Measurements from ENCODE around the gene CCDC81. TPM values are rescaled to one million over a fixed set of nuclear protein-coding genes. Genes with fewer than 3 reads are reported as not detected.
"Not testable (repeated sequence)": the region's sequence is repeated elsewhere in the genome, so short reads cannot be mapped to it uniquely, and the experiment has no call there.

Gene CCDC81
- polyA plus RNA-seq, 5 donors, result 1.6 to 5.3 (median 4.9) TPM

DNA sequence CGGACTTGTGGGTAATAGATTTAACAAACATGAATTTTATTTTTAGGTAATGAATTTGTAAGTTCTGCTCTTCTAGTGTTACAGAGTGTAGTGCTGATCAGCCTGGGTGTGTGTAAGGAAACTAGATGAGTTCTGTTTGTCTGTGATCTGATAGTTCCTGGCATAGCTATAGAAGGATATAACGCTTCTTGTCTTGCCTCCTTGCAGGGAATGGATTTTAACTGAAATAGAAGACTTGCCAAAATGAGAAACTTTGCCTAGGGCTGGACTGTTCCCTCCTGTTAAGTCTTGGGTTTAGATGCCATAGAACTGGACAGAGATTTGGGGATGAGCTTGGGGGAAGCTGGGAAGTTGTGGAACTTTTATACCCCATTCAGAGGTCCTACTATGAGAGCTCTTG, 11.6 kb downstream of the CCDC81 start:
- no peak for DNase-seq

DNA sequence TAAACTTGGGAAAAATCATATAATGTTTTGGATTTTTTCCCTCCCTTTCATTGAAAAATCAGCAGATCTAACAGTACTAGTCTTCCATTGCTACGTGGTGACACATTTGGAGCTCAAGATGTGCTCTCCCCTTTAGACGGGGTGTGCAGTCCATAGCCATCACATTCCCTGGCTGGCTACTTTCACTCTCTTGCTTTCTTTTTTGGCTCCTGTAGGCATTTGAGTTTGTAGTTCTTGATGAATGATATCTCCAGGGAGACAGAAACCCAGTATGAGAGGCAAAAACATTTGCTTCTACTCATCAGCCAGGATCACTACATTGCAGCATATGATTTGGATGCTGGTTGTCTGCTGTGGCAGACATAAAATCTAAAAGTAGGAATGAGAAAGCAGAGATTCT, 12.1 kb downstream of the CCDC81 start:
- DNase-seq, result no peak

DNA sequence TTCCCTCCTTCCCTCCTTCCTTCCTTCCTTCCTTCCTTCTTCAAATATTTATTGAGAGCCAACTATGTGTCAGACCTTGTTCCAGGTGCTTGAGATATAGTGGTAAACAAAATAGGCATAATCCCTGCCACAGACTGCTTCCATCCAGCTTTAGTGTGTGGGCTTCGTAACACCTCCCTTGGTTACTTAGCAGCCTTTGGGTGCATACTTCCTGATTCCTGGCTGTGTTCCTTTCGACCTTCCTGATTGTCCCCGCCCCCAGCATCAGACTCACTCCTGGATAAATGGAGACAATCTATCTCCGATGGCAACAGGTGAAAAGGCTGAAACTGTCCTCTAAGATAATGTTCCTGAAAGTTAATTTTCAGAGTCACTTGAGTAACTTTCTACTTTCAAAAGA, 13.5 kb downstream of the CCDC81 start:
- no peak for DNase-seq

DNA sequence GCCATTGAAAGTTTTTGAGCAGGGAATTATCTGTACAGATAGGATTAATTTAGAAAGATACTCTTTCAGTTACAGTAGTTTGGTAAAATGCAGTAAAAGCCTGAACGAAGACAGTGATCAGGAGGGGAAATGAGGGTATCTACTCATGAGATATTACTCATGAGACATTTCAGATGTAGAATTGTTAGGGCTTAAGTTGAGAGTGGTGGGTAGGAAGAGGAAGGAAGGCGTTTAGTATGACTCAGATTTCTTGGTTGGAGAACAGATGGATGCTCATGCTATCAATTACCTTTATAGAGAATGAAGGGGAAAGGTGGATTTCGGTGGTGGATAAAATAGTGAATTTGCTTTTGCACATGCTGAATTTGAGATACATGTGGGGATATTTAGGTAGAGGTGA, 15.8 kb downstream of the CCDC81 start:
- DNase-seq, result no peak

DNA sequence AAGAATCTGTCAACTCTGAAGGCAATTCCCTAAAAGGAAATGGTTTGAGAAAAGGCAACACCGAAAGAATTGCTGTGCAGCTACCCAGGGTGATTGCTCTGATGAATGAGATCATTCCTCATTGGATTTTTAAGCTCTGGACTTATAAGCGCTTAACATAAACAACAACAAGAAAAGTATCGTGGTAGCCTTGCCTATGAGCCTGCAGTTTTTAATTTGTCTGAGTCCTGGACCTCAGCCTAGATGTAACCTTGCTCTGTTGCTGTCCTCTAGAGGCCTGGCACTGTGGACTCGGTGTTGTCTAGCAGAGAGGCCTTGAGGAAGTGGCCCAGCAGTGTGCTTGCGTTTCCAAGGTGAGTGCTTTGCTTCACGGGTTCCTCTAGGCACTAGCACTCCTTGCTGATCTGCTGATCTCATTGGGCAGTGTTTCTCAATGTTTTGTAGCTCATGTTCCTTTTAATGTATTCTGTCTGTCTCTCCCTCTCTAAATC, 20.4 kb downstream of the CCDC81 start:
- DNase-seq, result no peak

DNA sequence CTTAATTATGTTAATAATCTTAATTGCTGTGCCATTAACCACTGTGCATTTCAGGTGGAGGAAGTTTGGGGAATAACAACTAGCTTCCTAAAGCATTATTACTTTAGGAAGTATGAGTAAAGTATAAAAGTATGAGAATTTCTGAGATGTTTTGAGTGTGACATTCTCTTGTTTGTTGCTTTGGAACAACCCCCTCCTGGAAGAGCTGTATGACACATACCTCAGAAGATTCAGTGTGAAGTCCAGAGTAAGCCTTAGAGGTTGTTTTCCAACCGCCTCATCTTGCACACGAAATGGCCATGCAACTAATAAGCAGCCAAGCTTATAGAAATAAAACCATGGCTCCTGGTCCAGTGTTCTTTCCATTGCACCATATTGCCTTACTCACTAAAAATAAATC, 21.7 kb downstream of the CCDC81 start:
- DNase-seq, result no peak

- DNase-seq, result no peak
Measured at GRCh38 chr11:86397351-86397750, 22.7 kb downstream of the CCDC81 start.

DNA sequence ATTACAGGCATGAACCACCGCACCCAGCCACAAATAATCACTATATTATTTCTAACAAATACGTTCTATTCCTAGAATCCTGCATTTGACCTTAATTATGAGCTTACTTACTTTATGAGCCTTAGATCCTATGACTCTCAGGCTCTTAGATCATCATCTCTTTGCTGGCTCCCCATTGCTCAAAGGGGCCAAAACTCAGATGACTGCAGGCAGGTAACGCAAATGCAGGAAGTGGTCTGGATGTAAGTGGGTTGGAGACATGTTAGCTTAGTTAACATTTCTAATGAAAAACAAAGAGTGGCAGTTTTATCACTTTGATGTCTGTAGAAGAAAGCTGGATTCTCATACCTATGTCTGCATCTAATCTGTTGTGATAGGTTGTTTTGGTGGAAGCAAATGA, 23.4 kb downstream of the CCDC81 start:
- no peak for DNase-seq

- no peak for DNase-seq
Measured at GRCh38 chr11:86403458-86403857, 28.8 kb downstream of the CCDC81 start.

- no peak for DNase-seq
Measured at GRCh38 chr11:86408845-86409244, 34.2 kb downstream of the CCDC81 start.

- no peak for DNase-seq
Measured at GRCh38 chr11:86414032-86414431, 39.3 kb downstream of the CCDC81 start.

DNA sequence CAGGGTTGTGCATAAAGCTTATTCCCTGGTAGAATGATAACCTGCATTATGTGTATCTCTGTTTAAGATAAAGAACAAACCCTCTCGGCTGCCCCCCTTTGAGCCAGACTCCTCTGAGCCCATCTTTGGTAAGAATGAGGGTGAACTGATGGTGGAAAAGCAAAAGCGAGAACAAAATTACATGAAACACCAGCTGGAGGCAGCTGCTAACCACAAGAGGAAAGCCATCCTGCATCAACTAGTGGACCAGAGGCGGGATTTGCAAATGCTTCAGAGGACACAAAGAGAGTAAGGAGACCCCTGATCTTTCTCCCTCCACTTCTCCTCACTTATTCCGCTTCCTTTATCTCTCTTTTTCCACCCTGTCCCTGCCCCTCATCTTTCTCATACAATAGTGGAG, 40.3 kb downstream of the CCDC81 start:
- DNase-seq, result peak; percentile 24 to 44

- DNase-seq, result no peak
Measured at GRCh38 chr11:86416494-86416893, 41.8 kb downstream of the CCDC81 start.

- not testable (repeated sequence) for DNase-seq
Measured at GRCh38 chr11:86416951-86417350, 42.3 kb downstream of the CCDC81 start.

GRCh38 chr11:86418106-86418505, 43.4 kb downstream of the CCDC81 start:
- no peak for DNase-seq

GRCh38 chr11:86418513-86418912, 43.8 kb downstream of the CCDC81 start:
- no peak for DNase-seq

- DNase-seq, result no peak
Measured at GRCh38 chr11:86418917-86419316, 44.2 kb downstream of the CCDC81 start.

DNA sequence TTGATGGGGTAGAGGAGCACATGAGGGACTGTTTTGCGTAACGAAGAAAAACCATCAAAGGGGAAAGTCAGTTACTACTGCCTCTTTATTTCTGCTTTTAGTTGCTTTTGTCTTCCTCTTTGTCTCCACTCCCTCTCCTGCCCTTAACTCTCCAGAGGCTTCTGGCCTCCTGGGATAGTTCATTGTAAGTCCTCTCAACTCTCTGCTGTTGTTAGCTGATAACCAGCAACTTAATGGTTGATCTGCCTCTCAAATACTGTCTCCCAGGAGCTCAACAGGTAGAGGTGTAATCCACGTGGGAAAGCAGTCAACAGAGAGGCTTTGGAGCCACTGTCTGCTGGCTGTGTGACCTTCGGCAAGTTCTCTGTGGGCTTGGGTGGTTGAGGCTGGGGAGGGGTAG, 47.3 kb downstream of the CCDC81 start:
- DNase-seq, result no peak

DNA sequence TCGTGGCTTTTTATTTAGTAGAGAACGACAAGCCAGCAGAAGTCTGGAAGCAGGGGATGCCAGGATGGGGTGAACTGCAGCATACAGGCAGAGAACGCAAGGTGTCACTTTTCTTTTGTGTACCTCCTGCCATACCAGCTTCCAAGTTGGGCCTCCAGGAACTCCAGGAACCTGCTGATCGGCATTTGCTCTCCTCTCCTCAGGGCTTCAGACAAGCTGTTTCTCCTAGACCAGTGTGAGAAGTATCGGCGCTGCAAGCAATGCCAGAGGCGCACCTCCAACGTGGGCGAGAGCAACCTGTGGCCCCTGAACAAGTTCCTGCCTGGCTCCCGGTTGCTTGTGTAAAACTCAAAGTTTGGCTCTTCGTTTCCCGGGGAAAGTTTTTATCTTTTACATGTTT, 47.7 kb downstream of the CCDC81 start:
- no peak for DNase-seq

DNA sequence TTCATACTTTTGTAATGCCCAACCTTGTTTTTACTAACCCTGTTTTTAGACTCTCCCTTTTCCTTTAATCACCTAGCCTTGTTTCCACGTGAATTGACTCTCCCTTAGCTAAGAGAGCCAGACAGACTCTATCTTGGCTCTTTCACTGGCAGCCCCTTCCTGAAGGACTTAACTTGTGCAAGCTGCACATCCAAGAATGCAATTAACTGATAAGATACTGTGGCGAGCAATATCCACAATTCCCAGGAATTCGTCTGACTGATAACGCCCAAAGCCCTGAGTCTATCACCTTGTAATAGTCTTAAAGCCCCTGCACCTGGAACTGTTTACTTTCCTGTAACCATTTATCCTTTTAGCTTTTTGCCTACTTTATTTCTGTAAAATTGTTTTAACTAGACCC, 48.8 kb downstream of the CCDC81 start:
- not testable (repeated sequence) for DNase-seq

- no peak for DNase-seq
Measured at GRCh38 chr11:86427441-86427840, 52.8 kb downstream of the CCDC81 start.

- no peak for DNase-seq
Measured at GRCh38 chr11:86431258-86431657, 56.6 kb downstream of the CCDC81 start.

GRCh38 chr11:86433361-86434095, 58.8 kb downstream of the CCDC81 start:
- DNase-seq, result not testable (repeated sequence)

DNA sequence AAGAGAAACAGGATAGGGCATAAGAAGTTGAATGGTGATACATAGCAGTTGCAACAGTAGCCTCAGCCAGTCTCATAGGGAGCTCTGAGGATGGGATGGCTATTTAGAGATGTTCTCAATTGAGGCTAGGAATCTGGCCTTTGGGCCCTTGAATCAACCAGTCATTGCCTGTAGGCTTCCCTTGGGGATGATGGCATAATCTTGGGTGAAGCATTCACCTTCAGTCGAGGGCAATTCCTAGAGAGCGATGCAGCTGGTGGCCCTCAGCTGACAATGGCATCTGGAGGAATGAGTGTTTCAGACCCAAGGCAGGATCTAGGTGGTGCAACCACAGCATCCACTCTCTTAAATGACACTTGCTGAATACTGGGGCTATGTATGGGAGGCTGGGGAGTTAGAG, 61.0 kb downstream of the CCDC81 start:
- DNase-seq, result no peak

All from right lung (tissue), 5 donors.